ENCODE results near the gene KCNJ16.

The KCNJ16 gene

DNA sequence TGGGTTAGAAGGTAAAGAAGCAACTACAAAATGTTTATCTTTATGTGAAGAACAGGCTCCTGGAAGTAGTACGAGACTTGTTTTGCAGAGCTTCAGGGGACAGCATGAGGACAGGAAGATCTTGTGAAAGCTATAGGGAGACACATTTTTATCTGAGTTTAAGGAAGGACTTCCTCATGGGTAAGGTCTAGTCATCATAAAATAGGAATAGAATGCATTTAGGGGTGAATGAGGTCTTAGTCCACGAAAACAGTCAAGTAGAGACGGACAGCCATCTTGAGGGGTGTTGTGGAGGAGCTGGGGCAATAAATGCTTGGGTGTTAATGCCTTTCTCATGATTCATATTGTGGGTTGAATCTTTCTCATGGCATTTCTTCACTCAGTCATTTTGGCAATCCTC, 24.3 kb downstream of the KCNJ16 start:
- FAIRE-seq = no peak

DNA sequence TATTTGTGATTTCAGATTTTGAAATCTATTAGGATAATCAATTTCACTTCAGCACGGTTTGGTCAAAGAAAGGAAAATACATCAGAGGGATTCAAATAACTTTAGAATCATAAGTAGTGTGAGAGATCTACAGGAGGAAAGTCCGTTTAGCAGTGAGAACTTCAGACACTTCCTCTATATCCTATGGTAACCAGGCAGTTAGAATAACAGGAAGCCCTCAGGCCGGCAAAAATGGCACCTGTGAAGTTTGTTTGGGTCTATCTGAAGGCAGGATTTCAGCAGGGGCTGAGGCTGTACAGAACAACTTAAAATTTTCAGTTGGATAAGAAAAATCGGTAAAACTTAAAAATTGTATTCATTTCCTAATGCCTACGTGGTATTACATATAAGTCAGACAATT, 24.9 kb downstream of the KCNJ16 start:
- FAIRE-seq = no peak

DNA sequence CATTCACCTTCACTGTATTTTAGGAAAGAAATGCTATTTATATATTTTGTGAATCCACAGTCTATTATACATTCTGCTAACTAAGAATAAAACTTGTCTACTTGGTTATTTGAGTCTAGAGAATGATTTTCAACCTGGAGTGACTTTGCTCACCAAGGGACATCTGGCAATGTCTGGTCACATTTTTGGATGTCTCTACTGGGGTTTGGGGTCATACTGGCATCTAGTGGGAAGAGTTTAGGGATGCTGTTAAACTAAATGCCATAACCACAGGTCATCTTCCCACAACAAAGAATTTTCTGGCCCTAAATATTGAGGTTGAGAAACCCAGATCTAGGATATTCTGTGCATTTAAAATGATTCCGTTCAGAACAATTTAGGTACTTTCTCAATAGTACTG, 26.0 kb downstream of the KCNJ16 start:
- peak; percentile 8 for FAIRE-seq

DNA sequence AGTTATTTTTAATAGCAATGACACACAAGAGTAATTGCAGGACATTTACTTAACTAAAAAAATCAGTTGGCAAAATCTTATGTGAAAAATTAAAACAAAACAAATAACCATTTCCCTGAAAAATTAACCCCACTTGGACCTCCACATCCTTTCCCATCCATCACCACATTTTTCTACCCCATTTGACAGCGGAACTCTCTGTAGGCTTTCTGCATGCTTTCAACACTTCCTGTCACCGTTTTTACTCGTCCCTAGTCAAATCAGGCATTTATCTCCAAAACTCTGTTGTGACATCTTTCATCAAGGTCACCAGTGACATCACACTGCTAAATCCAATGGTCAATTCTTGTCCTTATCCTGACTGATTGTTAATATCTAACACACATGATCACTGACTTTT, 27.5 kb downstream of the KCNJ16 start:
- no peak for FAIRE-seq

DNA sequence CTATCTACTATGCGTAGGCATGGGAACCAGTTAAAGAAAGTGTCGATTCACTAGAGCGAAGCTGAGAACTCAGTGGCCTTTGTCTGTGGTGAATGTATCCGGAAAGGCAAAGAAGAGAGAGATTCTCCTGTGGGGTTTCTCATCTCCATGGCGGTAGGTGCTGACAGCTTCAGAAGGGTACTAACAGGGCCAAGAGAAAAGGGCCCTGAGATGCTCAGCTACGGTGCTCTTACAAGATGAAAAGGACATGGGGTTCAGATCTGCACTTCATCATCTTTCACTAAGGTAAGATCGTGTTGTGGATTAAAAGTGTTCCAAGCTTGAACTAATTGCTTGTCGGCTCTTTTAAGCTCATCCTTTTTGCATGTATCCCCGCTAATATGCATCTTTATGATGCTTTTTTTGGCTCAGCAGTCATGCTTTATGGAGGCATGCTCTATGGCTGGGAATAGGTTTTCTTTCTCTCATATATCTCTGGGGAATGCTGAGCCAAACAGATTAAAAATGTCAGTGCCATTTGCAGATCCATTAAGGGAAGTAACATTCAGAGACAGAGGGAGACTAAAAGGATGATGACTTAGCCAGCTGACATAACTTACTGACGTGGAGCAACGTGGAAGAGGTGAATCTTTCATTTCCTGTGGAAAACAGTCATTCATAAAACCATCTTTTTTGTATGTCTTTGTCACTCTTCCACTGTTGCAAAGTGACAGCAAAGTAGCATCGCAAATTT, 29.9 kb downstream of the KCNJ16 start:
- no peak for FAIRE-seq

DNA sequence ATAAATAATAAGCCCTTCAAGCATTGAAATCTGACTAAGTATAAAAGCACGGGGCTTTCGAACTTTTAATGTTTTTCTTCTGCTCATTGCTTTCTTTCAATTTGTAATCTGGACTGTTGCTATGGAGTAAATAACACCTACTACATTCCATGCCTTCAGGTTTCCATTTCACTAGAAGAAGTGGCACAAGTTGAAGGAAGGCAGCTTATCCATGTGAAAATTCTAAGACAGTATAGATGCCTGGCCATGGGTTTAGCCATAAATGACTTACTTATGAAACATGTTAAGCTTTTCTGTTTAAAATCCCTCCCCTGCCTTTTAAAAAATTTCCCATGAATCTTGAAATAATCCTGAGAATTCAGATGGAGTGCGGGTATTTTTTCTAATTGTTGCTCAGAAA, 30.6 kb downstream of the KCNJ16 start:
- peak; percentile 57 for FAIRE-seq

DNA sequence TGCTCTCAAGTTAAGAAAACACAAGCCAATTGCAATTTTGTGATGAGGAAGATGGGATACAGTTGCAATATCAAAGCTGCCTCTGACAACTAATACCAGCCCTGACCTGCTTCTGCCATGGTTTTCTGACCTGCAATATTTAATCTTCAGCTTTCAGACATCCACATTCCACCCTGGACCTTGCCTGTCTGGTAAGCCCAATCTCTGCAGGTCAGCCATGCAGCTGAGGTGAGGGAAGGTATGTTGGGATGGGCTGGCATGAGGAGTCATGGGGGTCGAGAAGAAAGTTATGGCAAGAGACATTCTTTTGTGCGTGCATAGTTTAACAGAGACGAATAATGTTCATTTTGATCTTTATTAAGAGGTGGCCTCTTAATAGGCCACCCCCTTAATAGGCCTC, 31.5 kb downstream of the KCNJ16 start:
- FAIRE-seq = no peak

DNA sequence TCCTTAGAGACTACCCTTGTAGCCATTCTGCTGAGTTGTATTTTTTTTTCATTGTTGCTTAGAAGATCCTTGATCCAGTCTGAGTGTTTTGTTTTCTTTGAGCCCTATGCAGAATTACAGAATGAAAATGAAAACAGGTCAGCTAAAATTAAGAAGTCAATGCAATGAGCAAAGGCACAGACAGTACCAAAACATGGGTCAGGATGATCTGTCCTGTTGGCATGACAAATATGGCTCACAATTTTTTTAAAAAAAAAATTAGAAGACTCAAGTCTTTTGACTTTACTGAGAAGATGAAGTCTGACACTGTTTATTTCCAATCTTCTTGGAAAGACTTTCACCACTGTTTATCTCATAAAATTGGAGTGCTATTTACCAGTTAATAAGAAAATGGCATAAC, 32.4 kb downstream of the KCNJ16 start:
- FAIRE-seq = no peak

DNA sequence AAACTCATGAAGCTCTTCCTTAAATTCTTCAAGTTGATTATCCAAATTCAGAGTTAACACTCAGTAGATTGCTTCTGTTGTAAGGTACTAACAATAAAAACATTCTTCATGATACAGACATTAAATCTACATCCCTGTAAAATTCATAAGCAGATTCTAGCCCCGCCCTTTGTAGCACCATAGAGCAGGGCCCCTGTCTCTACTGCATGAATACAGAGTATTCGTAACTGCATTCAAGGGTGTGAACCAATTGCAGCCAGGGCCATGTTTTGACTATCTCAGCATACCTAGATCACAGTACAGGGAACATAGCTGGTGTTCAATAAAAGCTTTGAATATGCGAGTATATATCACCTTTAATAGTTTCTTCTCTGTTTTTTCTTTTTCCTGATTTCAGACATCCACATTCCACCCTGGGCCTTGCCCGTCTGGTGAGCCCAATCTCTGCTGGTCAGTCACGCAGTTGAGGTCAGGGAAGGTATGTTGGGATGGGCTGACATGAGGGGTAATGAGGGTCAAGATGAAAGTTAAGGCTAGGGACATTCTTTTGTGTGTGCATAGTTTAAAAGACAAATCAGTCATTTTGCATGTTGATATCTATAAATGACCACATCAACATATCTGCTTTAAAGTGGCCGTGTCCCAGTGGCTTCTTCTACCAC, 33.0 kb downstream of the KCNJ16 start:
- FAIRE-seq = peak; percentile 27

DNA sequence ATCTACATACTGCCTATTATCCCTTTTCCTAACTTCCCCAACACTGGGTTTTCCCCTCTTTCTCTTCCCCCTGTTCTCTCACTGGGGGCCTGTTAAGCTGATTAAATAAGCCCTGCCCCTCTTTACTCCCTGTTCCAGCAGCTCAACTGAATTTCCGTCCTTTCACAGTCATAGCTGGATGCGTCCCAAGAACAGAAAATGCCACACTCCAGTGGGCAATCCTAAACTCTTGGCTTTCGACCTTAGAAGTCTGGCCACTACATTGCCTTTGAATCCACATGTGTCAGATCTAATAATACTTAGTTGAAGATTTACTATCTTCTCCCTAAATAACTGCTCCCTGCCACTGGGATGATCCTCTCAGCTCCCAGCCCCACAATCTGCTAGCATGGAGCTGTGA, 34.5 kb downstream of the KCNJ16 start:
- peak; percentile 13 for FAIRE-seq

DNA sequence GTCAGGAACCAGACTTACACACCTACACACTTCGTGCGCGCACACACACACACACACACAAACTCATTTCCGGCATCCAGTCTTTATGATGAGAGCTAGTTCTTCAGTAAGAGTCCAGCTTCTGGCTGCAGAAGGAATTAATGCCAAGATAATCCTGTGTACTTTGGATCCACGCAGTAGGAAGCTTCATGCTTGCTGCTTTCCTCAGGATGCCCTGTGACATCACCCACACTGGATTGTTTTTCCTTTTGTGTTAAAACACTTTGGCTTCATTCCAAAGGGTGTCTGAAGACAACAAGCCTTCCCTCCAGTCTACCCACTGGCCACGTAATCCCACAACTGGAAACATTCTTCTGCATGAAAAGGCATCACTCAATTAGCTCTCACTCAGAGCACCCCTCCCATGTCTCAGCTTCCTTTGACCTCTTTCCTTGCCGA, 35.4 kb downstream of the KCNJ16 start:
- FAIRE-seq = no peak

DNA sequence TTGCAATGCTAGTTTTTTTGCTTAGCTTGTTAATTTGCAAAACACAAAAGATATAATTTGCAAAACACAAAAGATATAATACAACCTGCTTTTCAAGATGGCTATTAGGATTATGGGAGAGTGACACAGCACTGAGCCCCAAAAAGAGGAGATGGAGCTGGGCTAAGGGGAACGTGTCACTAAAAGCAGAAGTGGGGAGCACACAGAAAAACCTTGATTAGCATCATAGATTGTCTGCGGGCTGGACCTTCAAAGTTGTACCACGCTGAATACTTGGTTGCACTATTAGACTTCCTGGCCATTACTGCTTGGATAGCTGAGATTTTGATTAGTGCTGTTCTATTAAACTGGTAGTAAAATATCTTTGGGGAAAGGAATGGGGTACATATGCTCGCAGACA, 36.2 kb downstream of the KCNJ16 start:
- no peak for FAIRE-seq

DNA sequence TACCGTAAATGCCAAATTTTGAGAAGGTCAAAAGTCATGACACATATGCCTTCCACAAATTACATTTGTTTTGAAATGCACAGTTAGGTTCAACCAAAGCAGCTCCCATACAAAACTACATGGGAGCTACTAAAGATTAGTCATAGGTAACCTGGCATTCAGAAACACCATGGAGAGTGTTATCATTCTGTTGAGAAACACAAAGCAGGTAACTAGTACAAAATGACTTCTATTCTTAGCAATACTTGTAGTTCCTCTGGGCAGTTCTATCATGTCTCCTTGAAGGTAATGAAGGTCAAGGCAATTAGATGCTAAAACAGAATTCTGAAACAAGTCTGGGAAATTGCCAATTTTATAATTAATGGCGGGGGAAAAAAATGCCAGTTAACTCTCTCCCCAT, 39.4 kb downstream of the KCNJ16 start:
- FAIRE-seq = no peak

DNA sequence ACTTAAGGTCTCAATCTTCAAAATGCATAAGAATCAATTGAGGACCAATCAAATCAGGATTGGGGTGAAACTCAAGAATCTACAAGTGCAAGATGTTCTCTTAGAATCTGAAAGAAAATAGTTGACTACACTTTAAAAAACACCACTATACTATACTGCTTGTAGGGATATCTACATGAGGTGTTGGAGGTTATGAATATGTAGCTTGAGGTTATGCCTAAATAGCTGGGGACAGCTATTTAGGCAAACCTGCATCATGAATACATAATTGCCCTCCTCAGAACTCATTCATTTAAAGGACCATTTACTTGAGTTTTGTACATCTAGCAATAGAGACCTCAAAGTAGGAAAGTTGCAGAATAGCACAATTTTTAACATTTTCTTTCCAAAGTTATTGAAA, 40.1 kb downstream of the KCNJ16 start:
- peak; percentile 31 for FAIRE-seq

DNA sequence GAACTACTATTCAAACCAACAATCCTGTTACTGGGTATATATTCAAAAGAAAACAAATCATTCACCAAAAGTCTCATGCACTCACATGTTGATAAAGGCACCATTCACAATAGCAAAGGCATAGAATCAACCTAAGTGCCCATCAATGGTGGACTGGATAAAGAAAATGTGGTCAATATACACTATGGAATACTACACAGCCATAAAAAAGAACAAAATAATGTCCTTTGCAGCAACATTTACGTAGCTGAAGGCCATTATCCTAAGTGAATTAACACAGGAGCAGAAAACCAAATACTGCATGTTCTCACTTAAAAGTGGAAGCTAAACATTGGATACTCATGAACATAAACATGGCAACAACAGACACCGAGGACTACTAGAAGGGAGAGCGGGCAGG, 41.9 kb downstream of the KCNJ16 start:
- no peak for FAIRE-seq

DNA sequence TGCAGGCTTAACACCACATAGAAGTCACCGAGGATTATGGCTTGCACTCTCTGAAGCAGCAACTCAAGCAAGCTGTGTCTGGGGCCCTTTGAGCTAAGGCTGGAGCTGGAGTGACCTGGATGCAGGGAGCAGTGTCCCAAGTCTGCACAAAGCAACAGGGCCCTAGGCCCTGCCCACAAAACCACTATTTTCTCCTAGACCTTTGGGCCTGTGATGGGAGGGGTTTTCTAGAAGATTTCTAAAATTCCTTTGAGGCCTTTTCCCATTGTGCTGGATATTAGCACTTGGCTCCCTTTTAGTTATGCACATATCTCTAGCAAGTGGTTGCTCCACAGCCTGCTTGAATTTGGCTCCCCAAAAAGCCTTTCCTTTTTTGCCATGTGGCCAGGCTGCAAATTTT, 44.5 kb downstream of the KCNJ16 start:
- FAIRE-seq = no peak

DNA sequence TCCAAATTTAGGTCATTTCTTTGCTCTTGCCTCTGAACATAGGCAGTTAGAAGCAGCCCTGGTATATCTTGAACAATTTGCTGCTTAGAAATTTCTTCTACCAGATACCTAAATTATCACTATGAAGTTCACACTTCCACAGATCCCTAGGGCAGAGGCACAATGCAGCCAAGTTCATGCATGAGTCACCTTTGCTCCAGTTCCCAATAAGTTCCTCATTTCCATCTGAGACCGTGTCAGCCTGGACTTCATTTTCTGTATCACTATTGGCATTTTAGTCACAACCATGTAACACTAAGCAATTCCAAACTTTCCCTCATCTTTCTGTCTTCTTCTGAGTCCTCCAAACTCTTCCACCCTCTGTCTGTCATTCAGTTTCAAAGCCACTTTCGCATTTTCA, 45.0 kb downstream of the KCNJ16 start:
- no peak for FAIRE-seq

DNA sequence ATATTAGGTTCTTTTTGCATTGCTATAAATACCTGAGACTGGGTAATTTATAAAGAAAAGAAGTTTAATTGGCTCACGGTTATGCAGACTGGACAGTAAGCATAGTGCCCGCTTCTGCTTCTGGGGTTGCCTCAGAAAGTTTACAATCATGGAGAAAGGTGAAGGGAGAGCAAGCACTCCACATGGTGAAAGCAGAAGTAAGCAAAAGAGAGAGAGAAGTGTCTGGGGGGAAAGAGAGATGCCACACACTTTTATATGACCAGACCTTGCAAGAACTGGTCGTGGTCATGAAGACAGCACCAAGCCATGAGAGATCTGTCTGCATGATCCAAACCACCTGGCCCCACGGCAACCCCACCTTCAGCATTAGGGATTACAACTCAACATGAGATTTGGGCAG, 45.4 kb downstream of the KCNJ16 start:
- FAIRE-seq = no peak

DNA sequence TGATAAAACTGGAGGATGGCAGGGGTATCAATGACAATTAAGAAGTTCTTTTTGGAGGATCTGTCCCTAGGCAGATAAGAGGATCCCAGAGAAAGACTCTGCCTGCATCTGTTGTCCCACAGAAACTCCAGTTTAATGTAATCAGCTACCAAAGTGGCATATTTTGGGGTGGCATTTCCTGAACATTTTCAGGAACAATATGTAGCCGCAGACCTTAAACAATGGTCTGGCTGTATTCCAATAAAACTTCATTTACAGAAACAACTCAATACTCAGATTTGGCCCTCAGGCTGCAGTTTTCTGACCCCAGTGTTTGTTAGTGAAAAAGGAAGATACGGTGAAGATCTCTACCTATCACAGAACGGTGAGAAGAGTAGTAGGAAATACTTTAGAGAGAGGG, 46.1 kb downstream of the KCNJ16 start:
- FAIRE-seq = no peak

DNA sequence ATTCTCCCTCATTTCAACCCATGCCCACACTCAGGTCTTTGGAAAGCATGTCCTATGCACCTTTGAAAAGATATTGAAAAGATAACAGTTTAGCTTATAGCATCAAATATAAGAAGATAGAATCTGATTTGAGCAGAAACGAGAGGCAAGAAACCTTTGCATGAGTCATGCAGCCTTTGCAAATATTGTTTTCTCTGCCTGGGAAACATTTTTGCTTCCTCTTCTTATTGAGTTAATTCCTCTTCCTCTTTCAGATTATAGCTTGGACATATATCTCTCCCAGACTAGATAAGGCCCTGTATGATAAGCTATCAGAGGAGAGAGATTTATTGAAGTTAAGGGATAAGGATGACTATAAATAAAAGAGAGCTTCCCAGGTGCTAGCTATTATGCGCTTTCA, 48.2 kb downstream of the KCNJ16 start:
- no peak for FAIRE-seq

DNA sequence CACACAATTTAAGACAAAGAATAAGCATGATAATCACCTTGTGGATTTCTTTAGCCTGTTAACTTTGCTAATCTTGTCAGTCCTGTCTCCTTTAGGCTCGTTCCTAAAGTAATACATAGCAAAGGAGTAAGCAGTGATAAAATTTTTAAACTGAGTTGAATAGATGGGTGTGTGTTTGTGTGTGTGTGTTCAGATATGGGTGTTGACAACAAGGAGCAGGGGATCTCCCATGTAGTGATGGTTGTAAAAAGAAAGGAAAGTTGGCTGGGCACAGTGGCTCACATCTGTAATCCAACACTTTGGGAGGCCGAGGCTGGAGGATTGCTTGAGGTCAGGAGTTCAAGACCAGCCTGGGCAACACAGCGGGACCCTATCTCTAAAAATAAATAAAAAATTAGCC, 49.7 kb downstream of the KCNJ16 start:
- no peak for FAIRE-seq

DNA sequence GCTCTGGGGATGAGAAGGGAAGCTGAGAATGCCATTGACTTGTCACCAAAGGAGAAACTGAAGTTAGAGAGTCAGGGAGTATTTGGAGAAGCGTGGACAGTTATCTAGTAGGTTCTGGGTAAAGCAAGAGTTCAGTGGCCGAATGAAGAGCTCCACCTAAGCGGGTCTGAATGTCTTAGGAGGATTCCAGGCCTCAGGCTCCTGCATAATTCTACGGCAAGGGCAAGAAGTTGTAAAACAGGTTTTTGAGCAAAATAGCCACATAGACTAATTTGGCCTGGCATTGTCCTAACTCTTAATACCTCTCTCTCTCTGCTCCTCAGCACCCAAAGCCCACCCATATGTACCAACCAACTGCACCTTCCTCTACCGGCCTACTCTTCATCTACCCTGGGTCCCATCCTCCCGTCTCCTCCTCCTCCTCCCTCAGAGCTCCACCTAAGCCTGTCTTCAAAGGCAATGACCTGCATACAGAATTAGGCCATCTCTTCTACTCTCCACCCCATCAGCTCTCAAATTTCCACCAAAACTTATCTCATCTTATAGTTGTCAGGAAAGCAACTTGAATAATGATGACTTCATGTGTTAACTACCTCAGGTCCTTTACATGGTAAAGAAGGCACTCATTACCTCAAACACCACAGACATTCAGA, 52.3 kb downstream of the KCNJ16 start:
- no peak for FAIRE-seq

DNA sequence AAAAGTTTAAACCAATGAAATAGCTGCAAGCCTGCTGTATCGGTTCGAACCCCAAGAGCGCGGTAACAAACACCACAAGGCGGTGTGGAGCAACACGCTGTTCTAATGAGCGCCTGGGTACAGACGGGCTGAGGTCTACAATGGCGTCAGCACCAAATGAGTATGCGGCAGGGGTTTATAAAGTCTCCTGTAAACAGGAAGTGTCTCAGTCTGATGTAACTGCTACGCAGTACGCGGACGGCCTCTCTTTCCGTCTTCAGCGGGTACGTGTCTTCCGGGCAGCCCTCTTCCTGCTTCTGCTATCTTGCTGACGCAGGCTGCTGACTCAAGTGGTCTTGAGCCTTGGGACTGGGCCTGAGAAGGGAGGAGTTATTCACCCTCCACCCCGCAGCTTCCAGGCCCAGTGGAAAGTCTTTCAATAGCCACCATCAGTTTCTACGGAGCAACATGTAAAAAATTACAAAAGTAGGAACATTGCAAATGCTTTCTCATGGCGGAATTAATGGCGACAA, 53.8 kb downstream of the KCNJ16 start:
- no peak for FAIRE-seq

DNA sequence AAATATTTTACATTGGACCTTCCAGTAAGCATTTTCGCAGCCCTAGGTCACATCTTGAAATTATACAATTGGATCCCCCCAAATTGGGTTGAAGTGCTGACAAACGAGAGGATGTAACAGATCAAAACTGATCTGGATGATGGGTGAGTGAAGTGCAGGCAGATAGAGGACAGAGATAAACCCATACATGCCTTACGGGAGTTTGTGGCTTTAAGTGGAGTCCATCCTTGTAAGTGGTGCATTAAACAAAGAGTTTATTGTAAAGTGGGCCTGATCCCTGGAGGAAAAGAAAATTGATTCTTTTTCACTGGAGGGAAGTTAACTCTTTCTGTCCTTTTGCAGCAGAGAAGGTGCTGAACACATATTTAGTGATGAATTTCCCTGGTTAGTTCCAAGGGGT, 55.3 kb downstream of the KCNJ16 start:
- no peak for FAIRE-seq

All from G401.6 (cell line).